Activated gamma-delta T cell treated with anti-CD3 and anti-CD28 coated beads, Interleukin-2, amount 50 U/mL, for 16 hours (primary cell): ENCODE measurements around the gene MIPOL1.
"Not testable (repeated sequence)": the region's sequence is repeated elsewhere in the genome, so short reads cannot be mapped to it uniquely, and the experiment has no call there.

Source experiments
- DNase-seq: peaks from one replicate; pipeline ENCODE4 v3.0.0-alpha.2; 2020; ENCODE audit warnings: low read depth

The MIPOL1 gene

GRCh38 chr14:37401093-37401492 lies 203.4 kb downstream of the MIPOL1 start:
- DNase-seq: no peak

- DNase-seq: no peak
Observed at GRCh38 chr14:37403626-37404025, 205.9 kb downstream of the MIPOL1 start.

- no peak for DNase-seq
Observed at GRCh38 chr14:37406095-37406494, 208.4 kb downstream of the MIPOL1 start.

DNA sequence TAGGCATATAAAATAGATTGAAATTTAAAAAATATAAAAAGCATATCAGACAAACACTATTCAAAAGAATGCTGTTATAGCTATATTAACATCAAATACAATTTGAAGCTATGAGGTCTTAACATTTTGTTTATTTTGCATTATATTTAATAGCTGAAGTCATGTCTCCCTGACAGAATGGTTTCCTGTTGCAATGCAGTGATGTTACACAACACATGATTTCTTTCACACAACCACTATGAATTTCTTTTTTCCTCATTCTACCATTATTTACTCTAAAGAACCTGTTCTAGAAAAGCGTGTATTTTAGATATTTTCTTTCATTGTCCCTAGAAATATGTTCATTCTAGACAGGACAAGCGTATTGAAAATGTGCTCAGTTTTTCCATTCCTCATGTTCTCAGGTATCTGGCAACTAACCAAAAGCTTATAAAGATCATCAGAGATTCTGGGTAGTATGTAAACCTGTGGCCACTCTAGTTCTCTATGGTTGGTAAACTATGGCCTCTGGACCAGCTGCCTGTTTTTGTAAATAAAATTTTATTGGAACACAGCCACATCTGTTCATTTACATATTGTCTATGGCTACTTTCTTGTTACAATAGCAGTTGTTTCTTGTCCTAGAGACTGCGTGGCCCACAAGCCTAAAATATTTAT lies 213.5 kb downstream of the MIPOL1 start:
- DNase-seq: no peak

DNA sequence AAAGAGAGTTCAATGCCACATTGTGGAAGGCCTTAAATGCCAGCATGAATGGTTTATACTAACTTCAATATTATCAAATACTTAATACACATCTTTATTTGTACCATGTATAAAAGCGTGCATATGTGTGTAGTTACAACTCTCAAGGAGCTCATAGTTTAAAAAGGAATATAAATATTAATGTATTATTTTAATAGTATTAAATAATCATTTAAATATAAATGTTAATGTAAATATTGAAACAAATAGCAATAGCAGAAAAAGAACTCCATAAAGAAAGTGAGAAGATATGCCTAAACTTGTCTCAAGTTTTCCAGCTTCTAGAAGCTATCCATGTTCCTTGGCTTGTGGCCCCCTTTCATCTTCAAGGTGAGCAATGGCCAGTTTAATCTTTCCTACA lies 215.3 kb downstream of the MIPOL1 start:
- DNase-seq: no peak

DNA sequence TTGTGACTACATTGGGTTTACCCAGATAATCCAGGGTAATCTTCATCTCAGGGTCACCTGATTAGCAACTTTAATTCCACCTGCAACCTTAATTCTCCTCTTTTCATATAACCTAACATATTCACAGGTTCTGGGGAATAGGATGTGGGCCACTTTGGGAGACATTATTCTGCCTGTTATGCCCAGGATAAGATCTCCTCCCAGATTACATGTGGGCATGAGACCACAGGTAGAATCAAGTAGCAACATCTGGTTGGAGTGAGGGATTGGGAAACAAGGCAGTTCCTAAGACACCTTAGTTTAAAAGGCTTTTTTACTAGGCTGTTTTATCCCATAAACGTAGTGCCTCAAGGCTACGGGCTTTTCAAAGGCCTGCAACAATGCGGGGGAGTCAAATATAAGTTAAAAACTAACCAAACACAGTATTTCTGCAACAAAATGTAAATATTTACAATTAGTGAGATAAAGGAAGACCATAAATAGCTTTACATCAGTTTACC lies 215.8 kb downstream of the MIPOL1 start:
- no peak for DNase-seq

- no peak for DNase-seq
Observed at GRCh38 chr14:37416264-37416663, 218.5 kb downstream of the MIPOL1 start.

DNA sequence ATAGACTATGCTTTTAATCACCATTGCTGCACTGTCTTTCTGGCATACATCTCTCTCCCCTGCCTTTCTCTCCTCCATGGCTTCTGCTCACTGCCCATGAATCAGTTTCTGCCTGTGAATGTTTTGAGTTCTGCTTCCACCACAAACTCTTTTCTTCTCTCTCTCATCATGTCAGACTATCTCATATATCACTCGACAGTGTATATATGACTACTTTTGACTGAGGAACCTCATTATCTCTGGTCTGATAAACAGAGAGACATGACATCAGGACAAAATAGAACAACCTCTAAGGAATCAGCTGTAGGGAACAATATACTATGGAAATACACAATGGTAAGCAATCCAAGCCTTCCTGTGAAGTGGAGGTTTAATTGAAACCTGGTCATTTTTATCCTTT lies 219.4 kb downstream of the MIPOL1 start:
- DNase-seq: no peak

DNA sequence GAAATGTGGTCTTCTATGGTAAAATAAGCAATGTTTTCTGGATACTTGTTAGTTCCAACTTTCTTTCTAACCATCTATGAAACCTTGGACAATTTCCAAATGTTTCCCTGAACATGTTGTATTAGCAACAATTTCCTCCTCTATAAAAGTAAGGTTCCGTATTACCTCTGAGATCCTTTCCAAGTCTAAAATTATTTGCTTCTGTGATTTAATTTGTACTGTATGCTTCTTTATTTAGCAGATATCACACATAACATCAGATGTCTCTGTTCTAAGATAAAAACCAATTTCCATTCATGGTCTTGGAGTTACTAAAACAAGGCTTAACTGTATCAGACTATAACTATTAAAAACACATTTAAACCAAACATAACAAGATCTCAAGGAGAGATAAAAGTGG lies 220.1 kb downstream of the MIPOL1 start:
- no peak for DNase-seq

DNA sequence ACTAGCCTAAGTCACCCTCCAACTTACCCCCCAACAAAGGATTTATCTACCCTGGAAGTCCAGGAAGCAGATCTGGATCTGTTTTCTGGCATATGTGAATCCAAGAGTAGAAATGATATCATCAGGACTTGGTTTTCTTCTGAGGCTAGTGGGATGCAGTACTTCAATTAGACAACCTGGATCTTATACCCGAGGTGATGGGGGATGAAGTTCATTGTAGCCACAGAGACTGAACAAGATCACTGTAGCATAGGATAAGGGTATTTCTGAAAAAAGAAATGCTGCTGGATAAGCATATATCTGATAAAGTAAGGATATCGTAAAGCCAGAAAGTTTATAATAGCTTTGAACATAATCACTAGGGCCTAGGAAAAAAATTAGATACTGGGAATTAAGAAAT lies 222.9 kb downstream of the MIPOL1 start:
- DNase-seq: no peak

DNA sequence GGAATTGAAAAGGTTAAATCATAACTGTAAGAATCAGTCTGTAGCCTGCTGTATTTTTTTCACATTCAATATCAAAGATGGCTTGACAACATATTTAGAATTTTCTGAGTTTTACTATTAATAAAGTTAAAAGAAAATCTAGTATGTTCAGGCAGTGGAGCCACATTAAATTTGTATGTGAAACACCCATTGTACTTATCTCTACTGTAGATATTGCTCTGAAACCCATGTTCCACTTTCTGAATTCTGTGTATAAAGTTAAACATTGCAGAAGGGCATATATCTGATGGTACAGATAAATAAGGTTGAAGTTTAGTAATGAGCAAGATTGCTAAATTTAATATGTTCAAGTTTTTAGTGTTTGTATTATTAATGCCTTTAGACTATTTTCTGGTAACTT lies 224.6 kb downstream of the MIPOL1 start:
- no peak for DNase-seq

- no peak for DNase-seq
Observed at GRCh38 chr14:37422748-37423147, 225.0 kb downstream of the MIPOL1 start.

DNA sequence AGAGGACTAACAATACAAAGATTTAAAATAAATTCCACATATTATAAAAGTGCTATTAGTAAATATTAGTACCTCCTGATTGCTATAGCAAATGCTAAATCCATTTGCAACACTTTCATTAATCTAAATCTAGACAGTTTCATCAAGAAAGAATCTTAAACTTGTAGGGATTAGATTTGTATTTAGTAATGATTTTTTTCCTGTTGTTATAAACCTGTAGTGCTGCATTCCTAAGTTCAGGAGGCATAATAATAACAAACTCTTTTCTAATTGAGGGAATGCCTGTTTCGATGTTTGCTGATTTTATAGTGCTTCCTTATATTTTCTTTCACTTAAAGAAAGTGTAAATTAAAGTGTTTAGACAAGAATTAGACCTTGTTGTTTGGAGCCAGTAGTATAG lies 231.2 kb downstream of the MIPOL1 start:
- DNase-seq: no peak

GRCh38 chr14:37429618-37430017 lies 231.9 kb downstream of the MIPOL1 start:
- DNase-seq: no peak

DNA sequence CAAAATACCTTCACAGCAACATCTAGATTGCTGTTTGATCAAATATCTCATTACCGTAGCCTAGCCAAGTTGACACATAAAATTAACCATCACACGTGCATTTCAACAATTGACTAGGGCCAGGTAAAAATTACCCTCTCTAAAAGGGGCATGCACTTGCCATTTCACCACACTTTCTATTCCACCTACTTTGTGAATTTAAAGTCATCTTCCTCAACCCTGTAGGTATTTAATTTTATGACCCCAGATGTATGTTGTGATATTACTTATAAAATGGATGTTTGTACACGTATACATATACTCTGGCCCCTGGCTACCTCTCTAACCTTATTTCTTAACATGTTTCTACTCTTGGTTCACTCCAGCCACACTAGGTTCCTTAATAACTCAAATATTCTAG lies 237.1 kb downstream of the MIPOL1 start:
- no peak for DNase-seq

DNA sequence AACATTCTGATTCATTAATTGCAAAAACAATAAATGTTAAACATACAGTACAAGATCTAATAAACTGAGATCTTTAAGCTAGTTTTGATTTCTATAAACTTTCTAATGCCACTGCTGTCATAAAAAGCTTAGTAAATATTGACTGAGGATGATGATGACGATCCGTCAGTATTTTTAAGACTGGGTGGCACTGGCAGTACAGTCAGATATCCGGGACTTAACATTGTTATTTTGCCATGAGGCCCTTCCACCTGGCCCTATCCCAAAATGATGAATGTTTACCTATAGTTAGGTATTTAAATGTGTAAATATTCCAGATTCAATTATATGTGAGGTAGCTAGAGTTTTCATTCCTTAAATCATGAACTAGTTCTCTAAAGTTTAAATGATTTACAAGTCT lies 238.8 kb downstream of the MIPOL1 start:
- no peak for DNase-seq

DNA sequence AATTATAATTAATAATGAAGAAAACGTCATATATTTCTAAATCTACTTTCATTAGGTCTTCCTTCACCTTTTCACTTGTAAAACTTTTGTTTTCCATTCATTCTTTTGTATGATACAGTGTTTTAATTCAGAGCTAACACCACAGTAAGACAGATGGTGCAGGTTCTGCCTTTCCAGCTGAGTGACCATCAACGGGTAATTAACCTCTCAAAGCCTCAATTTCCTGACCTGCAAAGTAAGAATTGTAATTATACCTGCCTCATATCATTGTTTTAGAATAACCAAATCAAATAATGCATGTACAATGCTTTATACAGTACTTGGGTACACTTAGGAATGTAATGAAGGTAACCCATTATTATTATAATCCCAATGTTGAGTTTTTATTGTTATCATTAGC lies 239.8 kb downstream of the MIPOL1 start:
- DNase-seq: no peak

- DNase-seq: no peak
Observed at GRCh38 chr14:37438444-37438843, 240.7 kb downstream of the MIPOL1 start.

DNA sequence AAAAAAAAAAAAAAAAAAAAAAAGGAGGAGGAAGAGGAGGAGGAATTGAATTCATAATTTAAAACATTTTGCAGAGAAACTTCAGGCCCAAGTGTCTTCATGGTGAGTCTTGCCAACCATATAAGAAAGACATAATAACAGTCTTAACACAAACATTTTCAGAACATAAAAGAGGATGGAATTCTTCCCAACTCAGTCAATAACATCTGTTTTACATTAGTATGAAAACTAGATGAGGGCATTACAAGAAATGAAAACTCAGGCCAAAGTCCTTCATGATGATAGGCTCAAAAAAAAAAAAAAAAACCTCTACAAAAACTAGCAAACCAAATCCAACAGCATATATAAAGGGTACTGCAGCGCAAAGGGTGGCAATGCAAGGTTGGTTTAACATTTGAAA lies 245.7 kb downstream of the MIPOL1 start:
- DNase-seq: no peak

- DNase-seq: no peak
Observed at GRCh38 chr14:37447883-37448391, 250.2 kb downstream of the MIPOL1 start.

DNA sequence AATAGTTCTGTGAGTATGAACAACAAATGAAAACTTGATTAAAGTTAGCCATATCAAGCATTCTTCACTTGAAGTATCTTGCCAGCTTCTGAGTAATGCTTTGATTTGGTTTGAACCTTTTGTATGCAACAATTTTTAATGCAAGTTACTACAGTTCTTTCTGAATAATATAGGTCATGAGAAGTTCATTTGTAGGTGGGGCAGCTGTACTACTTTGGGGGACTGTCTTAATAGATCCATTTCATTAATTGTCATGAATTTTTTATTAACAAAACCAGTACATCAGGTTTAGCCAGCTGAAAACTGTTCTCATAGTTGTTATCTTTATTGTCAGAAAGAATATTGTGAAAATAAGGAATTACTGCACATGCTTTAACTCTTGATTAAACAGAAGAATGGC lies 254.6 kb downstream of the MIPOL1 start:
- no peak for DNase-seq

DNA sequence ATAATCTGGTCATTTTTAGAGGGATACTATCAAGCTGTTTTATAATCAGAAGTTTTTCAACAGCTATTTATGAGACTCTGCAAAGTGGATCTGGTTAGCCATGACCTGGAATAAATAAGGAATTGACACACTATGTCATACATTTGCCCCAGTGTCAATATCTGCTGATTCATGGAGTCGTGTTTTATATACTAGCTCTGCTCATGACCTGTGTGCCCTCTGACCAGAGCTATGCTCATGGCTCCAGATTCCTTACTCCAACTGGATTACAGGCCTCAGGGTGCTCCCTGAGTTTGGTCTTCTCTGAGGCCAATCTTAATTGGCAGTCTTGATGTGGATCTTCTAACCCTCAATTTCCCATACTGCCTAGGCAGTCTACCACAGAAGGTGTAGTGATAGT lies 256.2 kb downstream of the MIPOL1 start:
- DNase-seq: no peak

DNA sequence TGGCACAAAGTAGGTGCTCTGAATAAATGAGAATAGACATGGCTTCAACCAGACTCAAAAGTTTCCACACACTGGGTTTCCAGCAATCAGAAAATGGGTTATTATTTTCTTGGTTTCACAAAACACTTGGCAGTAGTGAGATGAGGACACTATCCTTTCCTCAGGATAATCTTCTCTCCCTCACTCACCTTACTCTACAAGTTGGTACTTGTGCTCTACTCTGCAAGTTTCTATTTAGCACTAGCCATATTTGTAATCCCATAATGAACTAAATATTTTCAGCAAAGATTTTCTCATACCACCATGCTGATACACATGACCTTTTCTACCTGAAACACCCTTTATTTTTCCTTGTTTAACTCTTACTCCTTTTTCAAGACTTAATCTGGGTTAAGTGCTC lies 259.6 kb downstream of the MIPOL1 start:
- no peak for DNase-seq

- DNase-seq: not testable (repeated sequence)
Observed at GRCh38 chr14:37462426-37462825, 264.7 kb downstream of the MIPOL1 start.
